ENCODE measurements around the gene CDC37. TPM values are rescaled to one million over a fixed set of nuclear protein-coding genes. Genes with fewer than 3 reads are reported as not detected.
"Not testable (repeated sequence)": the region's sequence is repeated elsewhere in the genome, so short reads cannot be mapped to it uniquely, and the experiment has no call there.

CDC37 gene
- total RNA-seq, 6 donors from 2014 or later, result 104 to 388 (median 169) TPM

DNA sequence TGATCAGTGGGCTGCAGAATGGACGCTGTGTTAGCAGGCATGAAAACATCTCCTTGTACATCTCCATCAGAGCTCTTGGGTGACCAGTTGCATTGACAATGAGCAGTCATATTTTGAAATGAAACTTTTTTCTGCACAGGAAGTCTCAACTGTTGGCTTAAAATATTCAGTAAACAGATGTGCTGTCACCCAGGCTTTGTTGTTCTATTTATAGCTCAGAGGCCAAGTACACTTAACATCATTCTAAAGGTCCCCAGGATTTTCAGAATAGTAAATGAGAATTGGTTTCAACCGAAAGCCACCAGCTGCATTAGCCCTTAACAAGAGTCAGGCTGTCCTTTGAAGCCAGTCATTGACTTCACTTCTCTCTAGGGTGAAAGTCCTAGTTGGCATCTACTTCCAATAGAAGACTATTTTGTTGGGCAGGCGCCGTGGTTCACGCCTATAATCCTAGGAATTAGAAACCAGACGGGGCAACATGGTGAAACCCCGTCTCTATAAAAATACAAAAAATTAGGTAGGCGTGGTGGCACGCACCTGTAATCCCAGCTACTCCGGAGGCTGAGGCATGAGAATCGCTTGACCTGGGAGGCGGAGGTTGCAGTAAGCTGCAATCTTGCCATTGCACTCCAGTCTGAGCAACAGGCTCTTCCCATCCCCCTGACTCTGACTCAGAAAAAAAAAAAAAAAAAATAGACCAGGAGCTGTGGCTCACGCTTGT, 9.1 kb upstream of the CDC37 start:
- no peak for DNase-seq
- Histone ChIP-seq H3K4me3 (no peak overlapping the region), H3K36me3 (no peaks in the 10 kb centered on the region), H3K9me3 (peaks cover 0 to 3% (median 1%) of the 10 kb centered on the region in 4 donors), H3K4me1 (peaks cover 26 to 49% (median 33%) of the 10 kb centered on the region in 4 donors), H3K27ac (peak overlapping the region in 3 of 4 donors; percentile 43 to 67 (median 58)), H3K27me3 (peaks cover 0 to 10% (median under 1%) of the 10 kb centered on the region in 4 donors)
- no peak for TF ChIP-seq EP300 (IDR thresholded peaks at IDR 0.05)
- TF ChIP-seq, protein P1, sequence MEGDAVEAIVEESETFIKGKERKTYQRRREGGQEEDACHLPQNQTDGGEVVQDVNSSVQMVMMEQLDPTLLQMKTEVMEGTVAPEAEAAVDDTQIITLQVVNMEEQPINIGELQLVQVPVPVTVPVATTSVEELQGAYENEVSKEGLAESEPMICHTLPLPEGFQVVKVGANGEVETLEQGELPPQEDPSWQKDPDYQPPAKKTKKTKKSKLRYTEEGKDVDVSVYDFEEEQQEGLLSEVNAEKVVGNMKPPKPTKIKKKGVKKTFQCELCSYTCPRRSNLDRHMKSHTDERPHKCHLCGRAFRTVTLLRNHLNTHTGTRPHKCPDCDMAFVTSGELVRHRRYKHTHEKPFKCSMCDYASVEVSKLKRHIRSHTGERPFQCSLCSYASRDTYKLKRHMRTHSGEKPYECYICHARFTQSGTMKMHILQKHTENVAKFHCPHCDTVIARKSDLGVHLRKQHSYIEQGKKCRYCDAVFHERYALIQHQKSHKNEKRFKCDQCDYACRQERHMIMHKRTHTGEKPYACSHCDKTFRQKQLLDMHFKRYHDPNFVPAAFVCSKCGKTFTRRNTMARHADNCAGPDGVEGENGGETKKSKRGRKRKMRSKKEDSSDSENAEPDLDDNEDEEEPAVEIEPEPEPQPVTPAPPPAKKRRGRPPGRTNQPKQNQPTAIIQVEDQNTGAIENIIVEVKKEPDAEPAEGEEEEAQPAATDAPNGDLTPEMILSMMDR (IDR thresholded peaks at IDR 0.05), result no peak
- no peak for TF ChIP-seq POLR2AphosphoS5 (IDR thresholded peaks at IDR 0.05)
- no peak for TF ChIP-seq POLR2A (IDR thresholded peaks at IDR 0.05)
- ATAC-seq (ENCODE audit: low FRiP score in 2 of 2), result no peak
- WGBS, 2 donors, result 73 to 74% methylated on average over 13 of the region's 13 CpGs

DNA sequence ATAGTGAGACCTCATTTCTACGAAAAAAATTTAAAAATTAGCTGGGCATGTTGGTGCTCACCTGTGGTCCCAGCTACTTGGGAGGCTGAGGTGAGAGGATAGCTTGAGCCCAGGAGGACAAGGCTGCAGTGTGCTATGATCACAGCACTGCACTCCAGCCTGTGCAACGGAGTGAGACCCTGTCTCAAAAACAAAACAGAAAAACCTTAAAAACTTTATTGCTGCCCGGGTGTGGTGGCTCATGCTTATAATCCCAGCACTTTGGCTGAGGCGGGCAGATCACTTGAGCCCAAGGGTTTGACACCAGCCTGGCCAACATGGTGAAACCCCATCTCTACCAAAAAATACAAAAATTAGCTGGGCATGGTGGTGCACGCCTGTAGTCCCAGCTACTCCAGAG, 7.9 kb upstream of the CDC37 start:
- not testable (repeated sequence) for DNase-seq; ATAC-seq (ENCODE audit: low FRiP score in 2 of 2); H3K27me3 ChIP-seq; H3K36me3 ChIP-seq; H3K27ac ChIP-seq; H3K9me3 ChIP-seq; H3K4me3 ChIP-seq
- WGBS, 2 donors, result 87 to 91% methylated on average over 5 of the region's 5 CpGs
- peaks cover 22 to 46% (median 32%) of the 10 kb centered on the region in 4 donors for H3K4me1 ChIP-seq

DNA sequence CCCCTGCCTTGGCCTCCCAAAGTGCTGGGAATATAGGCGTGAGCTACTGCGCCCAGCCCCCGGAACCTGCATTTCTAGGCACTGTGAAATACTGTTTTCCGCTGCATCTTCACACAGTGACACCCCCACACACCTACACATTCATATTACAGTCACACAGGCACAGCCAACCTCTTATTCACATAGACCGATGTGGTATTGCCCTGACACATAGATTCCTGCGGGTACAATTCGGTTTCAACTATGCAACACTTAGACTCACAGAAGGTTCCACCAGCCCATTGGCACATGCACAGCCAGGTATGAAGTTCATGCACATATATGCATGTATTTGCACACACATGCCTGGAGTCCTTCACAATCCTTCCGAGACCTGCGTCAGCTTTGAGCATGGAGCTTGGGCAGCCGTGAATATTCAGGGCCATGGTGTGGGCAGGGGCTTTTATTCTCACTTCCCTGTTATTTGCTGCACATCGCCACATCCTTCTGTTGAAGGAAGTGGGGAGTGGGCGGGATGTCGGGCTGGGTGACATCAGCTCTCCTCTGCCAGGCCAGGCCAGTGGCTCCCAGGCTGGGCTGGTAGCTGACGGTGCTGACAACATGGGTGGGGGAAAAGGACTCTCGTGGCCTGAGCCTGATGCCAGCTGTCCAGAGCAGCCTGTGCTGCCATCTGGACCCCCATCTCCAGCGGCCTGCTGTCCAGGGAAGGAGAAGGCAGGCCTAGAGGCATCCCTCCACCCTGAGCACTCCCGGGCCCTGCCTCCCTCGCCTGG, 5.4 kb upstream of the CDC37 start:
- peaks cover 0 to 13% (median 7%) of the 10 kb centered on the region in 4 donors for H3K27me3 ChIP-seq
- H3K4me3 ChIP-seq, result no peak overlapping the region
- peaks cover 32 to 61% (median 42%) of the 10 kb centered on the region in 4 donors for H3K4me1 ChIP-seq
- WGBS, 2 donors, result 49 to 72% methylated on average over 14 to 15 of the region's 18 CpGs
- H3K36me3 ChIP-seq, result no peaks in the 10 kb centered on the region
- ATAC-seq (ENCODE audit: low FRiP score in 2 of 2), result peak; percentile 53 to 63
- no peaks in the 10 kb centered on the region for H3K9me3 ChIP-seq
- TF ChIP-seq POLR2A (IDR thresholded peaks at IDR 0.05) (peak in 1 of 4 donors; percentile 40), POLR2AphosphoS5 (IDR thresholded peaks at IDR 0.05) (peak; percentile 11 to 60), EP300 (IDR thresholded peaks at IDR 0.05) (no peak)
- TF ChIP-seq, protein P1 (IDR thresholded peaks at IDR 0.05), result no peak
- peak overlapping the region; percentile 19 to 73 (median 58) for H3K27ac ChIP-seq
- DNase-seq, result peak; percentile 76 to 79

DNA sequence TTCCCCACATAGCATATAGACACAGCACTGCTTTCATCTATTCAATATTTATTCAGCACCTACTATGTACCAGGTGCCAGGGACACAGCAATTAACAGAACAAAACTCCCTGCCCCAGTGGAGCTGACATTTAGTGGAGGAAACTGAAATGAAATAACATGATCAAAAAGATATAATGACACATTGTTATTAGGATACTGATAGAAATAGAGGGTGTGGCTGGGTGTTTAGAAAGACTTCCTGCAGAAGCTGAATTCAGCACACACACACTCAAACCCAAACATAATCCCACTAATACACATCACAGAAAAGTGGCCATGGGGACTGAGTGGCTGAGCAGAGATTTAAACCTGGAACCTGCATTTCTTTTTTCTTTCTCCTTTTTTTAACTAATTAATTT, 3.8 kb upstream of the CDC37 start:
- ATAC-seq (ENCODE audit: low FRiP score in 2 of 2) (no peak), DNase-seq (no peak)
- no peak for TF ChIP-seq POLR2A (IDR thresholded peaks at IDR 0.05)
- no peak for TF ChIP-seq POLR2AphosphoS5 (IDR thresholded peaks at IDR 0.05)
- TF ChIP-seq, protein P1 (IDR thresholded peaks at IDR 0.05), result no peak
- no peak for TF ChIP-seq EP300 (IDR thresholded peaks at IDR 0.05)
- Histone ChIP-seq H3K27ac (peak overlapping the region in 1 of 4 donors; percentile 37), H3K4me3 (no peak overlapping the region), H3K27me3 (peaks cover 0 to 13% (median 7%) of the 10 kb centered on the region in 4 donors), H3K9me3 (no peaks in the 10 kb centered on the region), H3K4me1 (peaks cover 37 to 67% (median 47%) of the 10 kb centered on the region in 4 donors), H3K36me3 (no peaks in the 10 kb centered on the region)

DNA sequence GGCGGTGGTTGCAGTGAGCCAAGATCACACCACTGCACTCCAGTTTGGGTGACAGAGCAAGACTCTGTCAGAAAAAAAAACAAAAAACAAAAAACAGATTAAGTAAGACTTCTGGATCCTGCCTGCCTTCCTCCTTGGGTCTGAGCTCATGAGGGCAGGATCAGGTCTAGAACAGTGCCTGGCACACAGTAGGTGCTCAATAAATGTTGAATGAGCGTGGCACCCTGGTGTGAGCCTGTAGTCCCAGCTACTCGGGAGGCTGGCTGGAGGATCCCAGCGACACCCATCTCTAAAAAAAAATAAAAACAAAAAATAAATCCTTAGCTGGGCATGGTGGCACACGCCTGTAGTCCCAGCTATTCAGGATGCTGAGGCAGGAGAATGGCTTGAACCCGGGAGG, 2.8 kb upstream of the CDC37 start:
- peaks cover 42 to 73% (median 54%) of the 10 kb centered on the region in 4 donors for H3K4me1 ChIP-seq
- WGBS, 2 donors, result 82 to 85% methylated on average over 6 of the region's 6 CpGs

More for the DNA sequence above, 2.8 kb upstream of the CDC37 start:
- Histone ChIP-seq H3K27ac (no peak overlapping the region), H3K36me3 (no peaks in the 10 kb centered on the region), H3K27me3 (peaks cover 0 to 13% (median 7%) of the 10 kb centered on the region in 4 donors), H3K9me3 (no peaks in the 10 kb centered on the region), H3K4me3 (no peak overlapping the region)
- DNase-seq (no peak), ATAC-seq (ENCODE audit: low FRiP score in 2 of 2) (no peak)
- TF ChIP-seq POLR2A (IDR thresholded peaks at IDR 0.05) (no peak), EP300 (IDR thresholded peaks at IDR 0.05) (no peak), POLR2AphosphoS5 (IDR thresholded peaks at IDR 0.05) (no peak)
- TF ChIP-seq, protein P1 (IDR thresholded peaks at IDR 0.05), result no peak

All from upper lobe of left lung (tissue), 6 donors.